Brain microvascular endothelial cell (primary cell): ENCODE measurements around the gene FAF2.
"Not testable (repeated sequence)": the region's sequence is repeated elsewhere in the genome, so short reads cannot be mapped to it uniquely, and the experiment has no call there.

Experiments used
- DNase-seq: peaks from one replicate; pipeline ENCODE4 v3.0.0-alpha.2; 2020
- H3K27ac ChIP-seq: fragments of 250-450 bp; sonication (Bioruptor Pico); 2 replicates; pipeline ENCODE4 v1.5.1; 2020; ENCODE audit warnings: mild to moderate bottlenecking, moderate library complexity
- H3K27me3 ChIP-seq: fragments of 250-450 bp; sonication (Bioruptor Pico); replicated peaks from 2 replicates; pipeline ENCODE4 v1.5.1; 2020; ENCODE audit warnings: mild to moderate bottlenecking
- H3K36me3 ChIP-seq: fragments of 250-450 bp; sonication (Bioruptor Pico); replicated peaks from 2 replicates; pipeline ENCODE4 v1.5.1; 2020; ENCODE audit warnings: mild to moderate bottlenecking
- H3K4me3 ChIP-seq: 2 replicates; pipeline ENCODE4 v1.5.1; 2011; ENCODE audit warnings: low read depth, mild to moderate bottlenecking, control low read depth, low read length, moderate library complexity
- in situ Hi-C: cut with HindIII; loops from 2 replicates; pipeline ENCODE4 v1.10.0; 2017; ENCODE audit warnings: low sequenced_read_pairs, low pct_ligation_motif_present
- TF ChIP-seq, protein P1 (sequence below): IDR thresholded peaks from 2 replicates; pipeline ENCODE4 v1.5.1; 2011; ENCODE audit warnings: low read depth, mild to moderate bottlenecking, moderate library complexity, low read length, control low read depth, inconsistent platforms; ENCODE audit errors: missing control alignments

FAF2 gene

GRCh38 chr5:176432707-176433106 lies 15.5 kb upstream of the FAF2 start:
- TF ChIP-seq, protein P1, sequence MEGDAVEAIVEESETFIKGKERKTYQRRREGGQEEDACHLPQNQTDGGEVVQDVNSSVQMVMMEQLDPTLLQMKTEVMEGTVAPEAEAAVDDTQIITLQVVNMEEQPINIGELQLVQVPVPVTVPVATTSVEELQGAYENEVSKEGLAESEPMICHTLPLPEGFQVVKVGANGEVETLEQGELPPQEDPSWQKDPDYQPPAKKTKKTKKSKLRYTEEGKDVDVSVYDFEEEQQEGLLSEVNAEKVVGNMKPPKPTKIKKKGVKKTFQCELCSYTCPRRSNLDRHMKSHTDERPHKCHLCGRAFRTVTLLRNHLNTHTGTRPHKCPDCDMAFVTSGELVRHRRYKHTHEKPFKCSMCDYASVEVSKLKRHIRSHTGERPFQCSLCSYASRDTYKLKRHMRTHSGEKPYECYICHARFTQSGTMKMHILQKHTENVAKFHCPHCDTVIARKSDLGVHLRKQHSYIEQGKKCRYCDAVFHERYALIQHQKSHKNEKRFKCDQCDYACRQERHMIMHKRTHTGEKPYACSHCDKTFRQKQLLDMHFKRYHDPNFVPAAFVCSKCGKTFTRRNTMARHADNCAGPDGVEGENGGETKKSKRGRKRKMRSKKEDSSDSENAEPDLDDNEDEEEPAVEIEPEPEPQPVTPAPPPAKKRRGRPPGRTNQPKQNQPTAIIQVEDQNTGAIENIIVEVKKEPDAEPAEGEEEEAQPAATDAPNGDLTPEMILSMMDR, result no peak

GRCh38 chr5:176436656-176437055 lies 11.5 kb upstream of the FAF2 start:
- in situ Hi-C loops, result no loop called here
- no peak overlapping the region for H3K4me3 ChIP-seq
- no peak for DNase-seq
- H3K36me3 ChIP-seq, result no peaks in the 10 kb centered on the region
- TF ChIP-seq, protein P1, result no peak
- H3K27me3 ChIP-seq, result peaks cover 2% of the 10 kb centered on the region
- H3K27ac ChIP-seq, result no peak overlapping the region

More at GRCh38 chr5:176432707-176433106, 15.5 kb upstream of the FAF2 start:
- no peak overlapping the region for H3K4me3 ChIP-seq
- no peaks in the 10 kb centered on the region for H3K36me3 ChIP-seq
- in situ Hi-C loops, result no loop called here
- H3K27me3 ChIP-seq, result peaks cover 2% of the 10 kb centered on the region
- no peak overlapping the region for H3K27ac ChIP-seq
- DNase-seq, result no peak

DNA sequence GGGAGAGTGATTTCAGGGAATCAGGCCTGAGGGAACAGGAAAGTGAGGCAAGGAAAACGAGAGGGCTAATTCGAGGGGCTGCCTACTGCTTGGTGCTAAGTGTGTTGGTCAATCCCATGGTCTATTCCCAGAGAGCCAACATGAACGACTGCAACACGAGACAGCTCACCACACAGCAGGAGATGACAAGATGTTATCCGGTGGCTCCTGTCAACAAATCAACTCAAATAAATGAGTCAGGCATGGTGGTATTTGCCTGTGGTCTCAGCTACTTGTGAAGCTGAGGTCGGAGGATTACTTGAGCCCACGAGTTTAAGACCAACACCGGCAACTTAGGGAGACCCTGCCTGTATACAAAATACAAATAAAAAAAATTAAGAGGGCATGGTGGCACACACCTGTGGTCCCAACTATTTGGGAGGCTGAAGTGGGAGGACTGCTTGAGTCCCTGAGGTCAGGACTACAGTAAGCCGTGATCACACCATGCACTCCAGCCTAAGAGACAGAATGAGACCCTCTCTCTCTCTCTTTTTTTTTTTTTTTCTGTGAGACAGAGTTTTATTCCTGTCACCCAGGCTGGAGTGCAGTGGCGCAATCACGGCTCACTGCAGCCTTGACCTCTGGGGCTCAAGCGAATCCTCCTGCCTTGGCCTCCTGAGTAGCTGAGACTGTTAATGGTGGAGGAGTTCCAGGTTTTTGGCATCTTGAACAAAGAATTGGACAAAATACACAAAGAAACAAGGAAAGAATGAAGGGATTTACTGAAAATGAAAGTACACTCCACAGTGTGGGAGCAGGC lies 9.0 kb upstream of the FAF2 start:
- DNase-seq, result peak; percentile 93
- in situ Hi-C loops, result no loop called here
- TF ChIP-seq, protein P1, result no peak
- no peaks in the 10 kb centered on the region for H3K27me3 ChIP-seq
- H3K36me3 ChIP-seq, result no peaks in the 10 kb centered on the region
- no peak overlapping the region for H3K27ac ChIP-seq
- no peak overlapping the region for H3K4me3 ChIP-seq

DNA sequence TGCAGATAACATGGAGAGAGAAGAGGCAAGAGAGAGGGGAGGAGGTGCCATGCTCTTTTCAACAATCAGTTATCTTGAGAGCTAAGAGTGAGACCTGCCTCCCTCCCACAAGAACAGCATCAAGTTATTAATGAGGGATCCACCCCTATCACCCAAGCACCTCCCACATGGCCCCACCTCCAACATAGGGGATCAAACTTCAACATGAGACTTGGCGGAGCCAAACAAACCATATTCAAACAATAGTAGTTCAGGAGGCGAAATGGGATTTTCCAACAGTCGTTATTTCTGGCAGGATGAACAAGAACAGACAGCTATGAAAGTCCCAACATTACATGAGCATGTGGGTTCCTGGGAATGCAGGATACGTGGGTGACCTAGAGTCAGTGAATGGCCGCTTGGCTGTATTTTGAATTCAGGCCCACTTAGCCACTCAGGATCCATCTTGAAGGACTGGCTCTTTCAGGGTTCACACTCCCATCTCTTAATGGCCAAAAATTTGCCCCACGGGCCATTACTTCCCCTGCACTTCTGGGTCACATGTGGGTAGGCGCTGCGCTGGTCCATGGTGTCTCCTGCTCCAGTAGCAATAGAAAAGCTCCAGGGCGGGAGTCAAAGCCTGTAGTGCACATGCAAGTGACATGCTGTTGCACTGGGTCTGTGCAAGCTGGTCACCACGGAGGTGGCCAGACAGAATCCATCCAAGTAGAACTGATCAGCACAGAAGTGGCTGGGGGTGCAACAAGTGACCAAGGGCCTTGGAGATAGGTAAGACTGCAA lies 7.1 kb upstream of the FAF2 start:
- TF ChIP-seq, protein P1, result no peak
- Histone ChIP-seq H3K4me3 (no peak overlapping the region), H3K27ac (no peak overlapping the region), H3K27me3 (no peaks in the 10 kb centered on the region), H3K36me3 (no peaks in the 10 kb centered on the region)
- in situ Hi-C loops, result no loop called here
- no peak for DNase-seq

DNA sequence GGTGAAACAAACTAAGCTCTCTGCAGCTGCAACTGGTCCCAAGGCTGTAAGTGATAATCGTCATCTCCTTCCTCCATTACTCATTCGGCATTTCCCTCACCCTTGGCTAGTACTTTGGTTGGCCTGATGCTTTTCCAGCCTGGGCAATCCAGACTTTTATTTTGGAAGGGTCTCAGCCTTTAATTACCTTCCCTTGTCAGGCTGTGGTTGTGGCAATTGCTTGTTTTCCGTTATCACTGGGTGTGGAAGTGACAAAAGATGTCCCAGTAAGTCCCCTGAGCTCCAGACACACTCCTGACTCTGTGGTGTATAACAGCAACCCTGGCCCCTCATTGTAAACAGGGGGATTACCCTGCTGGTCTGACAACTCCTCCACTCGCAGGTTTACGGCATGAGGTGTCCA lies 6.3 kb upstream of the FAF2 start:
- DNase-seq, result peak; percentile 61
- Histone ChIP-seq H3K27me3 (no peaks in the 10 kb centered on the region), H3K36me3 (no peaks in the 10 kb centered on the region), H3K4me3 (no peak overlapping the region), H3K27ac (no peak overlapping the region)
- in situ Hi-C loops, result no loop called here
- TF ChIP-seq, protein P1, result no peak

DNA sequence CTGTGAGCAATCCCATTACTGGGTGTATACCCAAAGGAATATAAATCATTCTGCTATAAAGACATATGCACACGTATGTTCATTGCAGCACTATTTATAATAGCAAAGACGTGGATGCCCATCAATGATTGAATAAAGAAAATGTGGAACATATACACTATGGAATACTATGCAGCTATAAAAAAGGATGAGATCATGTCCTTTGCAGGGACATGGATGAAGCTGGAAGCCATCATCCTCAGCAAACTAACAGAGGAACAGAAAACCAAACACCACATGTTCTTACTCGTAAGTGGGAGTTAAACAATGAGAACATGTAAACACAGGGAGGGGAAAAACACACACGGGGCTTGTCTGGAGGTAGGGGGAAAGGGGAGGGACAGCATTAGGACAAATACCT lies 5.3 kb upstream of the FAF2 start:
- in situ Hi-C loops, H3K36me3 ChIP-seq, H3K4me3 ChIP-seq, H3K27ac ChIP-seq, DNase-seq, H3K27me3 ChIP-seq: not testable (repeated sequence)
